MM.1S (cell line): Measurements from ENCODE around the gene MPC2.

Experiments used
- EZH2 ChIP-seq: fragments of 300-600 bp; sonication (generic); optimal IDR thresholded peaks from 2 replicates; pipeline ENCODE3; 2017; ENCODE audit warnings: low read depth, mild to moderate bottlenecking, antibody characterized with exemption, low read length, mixed read lengths
- TF ChIP-seq, protein P1 (sequence below): fragments of 300-600 bp; sonication (generic); IDR thresholded peaks from 2 replicates; pipeline ENCODE4 v1.5.1; 2016; ENCODE audit warnings: antibody characterized with exemption, low read length, mixed read lengths

DNA sequence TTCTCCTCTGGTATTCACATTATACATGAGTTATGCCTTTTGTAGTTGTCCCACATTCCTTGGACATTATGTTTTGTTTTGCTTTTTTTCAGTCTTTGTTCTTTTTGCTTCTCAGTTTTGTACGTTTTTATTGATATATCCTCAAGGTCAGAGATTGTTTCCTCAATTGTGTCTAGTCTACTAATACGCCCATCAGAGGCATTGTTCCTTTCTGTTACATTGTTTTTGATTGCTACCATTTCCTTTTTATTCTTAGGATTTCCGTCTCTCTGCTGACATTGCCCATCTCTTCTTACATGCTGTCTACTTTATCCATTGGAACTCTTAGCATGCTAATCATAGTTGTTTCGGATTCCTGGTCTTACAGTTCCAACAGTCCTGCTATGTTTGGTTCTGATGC lies 27.8 kb upstream of the MPC2 start:
- TF ChIP-seq, protein P1, sequence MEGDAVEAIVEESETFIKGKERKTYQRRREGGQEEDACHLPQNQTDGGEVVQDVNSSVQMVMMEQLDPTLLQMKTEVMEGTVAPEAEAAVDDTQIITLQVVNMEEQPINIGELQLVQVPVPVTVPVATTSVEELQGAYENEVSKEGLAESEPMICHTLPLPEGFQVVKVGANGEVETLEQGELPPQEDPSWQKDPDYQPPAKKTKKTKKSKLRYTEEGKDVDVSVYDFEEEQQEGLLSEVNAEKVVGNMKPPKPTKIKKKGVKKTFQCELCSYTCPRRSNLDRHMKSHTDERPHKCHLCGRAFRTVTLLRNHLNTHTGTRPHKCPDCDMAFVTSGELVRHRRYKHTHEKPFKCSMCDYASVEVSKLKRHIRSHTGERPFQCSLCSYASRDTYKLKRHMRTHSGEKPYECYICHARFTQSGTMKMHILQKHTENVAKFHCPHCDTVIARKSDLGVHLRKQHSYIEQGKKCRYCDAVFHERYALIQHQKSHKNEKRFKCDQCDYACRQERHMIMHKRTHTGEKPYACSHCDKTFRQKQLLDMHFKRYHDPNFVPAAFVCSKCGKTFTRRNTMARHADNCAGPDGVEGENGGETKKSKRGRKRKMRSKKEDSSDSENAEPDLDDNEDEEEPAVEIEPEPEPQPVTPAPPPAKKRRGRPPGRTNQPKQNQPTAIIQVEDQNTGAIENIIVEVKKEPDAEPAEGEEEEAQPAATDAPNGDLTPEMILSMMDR, result no peak
- TF ChIP-seq EZH2, result no peak
